ENCODE results near the gene INSC. TPM values are rescaled to one million over a fixed set of nuclear protein-coding genes. Genes with fewer than 3 reads are reported as not detected.
A peak's percentile ranks its signal among the peaks of the same experiment; 100 is the strongest.
"Not testable (repeated sequence)": the region's sequence is repeated elsewhere in the genome, so short reads cannot be mapped to it uniquely, and the experiment has no call there.

The INSC gene
- total RNA-seq (2013) = not detected
- not detected for polyA plus RNA-seq
- polyA minus RNA-seq = not detected in 2 replicates
- total RNA-seq = 0 to 0.75 (median 0) reads per million in 11 experiments

GRCh38 chr11:15114501-15115475 is at the start of gene INSC:
INSC (plus strand) TSS chr11:15114923; CDS start chr11:15149175, 34,252 bp downstream.
- no peak within 1 kb of the TSS for H2AFZ ChIP-seq (ENCODE audit: insufficient read depth, low read depth, low read length, poor library complexity, severe bottlenecking)
- WGBS (ENCODE audit: insufficient coverage) = 8% methylated on average over 33 of the region's 50 CpGs
- H3K9me3 Mint-ChIP-seq = peaks cover 0 to 11% (median 1%) of the 10 kb centered on the region in 7 donors
- no peak within 1 kb of the TSS for H3K27ac ChIP-seq (ENCODE audit: low read depth in 1 of 2, low read length in 2 of 2)
- no peak within 1 kb of the TSS for H3K4me3 ChIP-seq (replicated peaks in 1 of 3; ENCODE audit: low read depth in 2 of 3, low read length in 3 of 3)
- H3K79me2 ChIP-seq (ENCODE audit: insufficient read depth, low read length) = no peaks in the 10 kb centered on the region
- no peak for DNase-seq
- no peaks in the 10 kb centered on the region for H3K36me3 ChIP-seq (replicated peaks in 1 of 2; ENCODE audit: control insufficient read depth in 1 of 2, insufficient read depth in 2 of 2, low read length in 2 of 2)
- H3K27ac Mint-ChIP-seq = no peak within 1 kb of the TSS
- peaks cover 13 to 30% (median 19%) of the 10 kb centered on the region in 3 donors for H3K27me3 Mint-ChIP-seq (ENCODE audit: low read depth in 3 of 3)
- H3K9me3 ChIP-seq (replicated peaks in 1 of 2; ENCODE audit: control insufficient read depth in 1 of 2, insufficient read depth in 1 of 2, low read length in 2 of 2) = no peaks in the 10 kb centered on the region
- H3K9ac ChIP-seq (ENCODE audit: insufficient read depth, low read length, poor library complexity, severe bottlenecking) = peak within 1 kb of the TSS; percentile 8
- peaks cover 14 to 16% of the 10 kb centered on the region in 2 donors for H3K4me1 ChIP-seq (ENCODE audit: control insufficient read depth in 1 of 2, insufficient read depth in 2 of 2, low read length in 2 of 2)
- H3K4me3 Mint-ChIP-seq = peak within 1 kb of the TSS; percentile 54 to 79
- H3K4me2 ChIP-seq (replicated peaks; ENCODE audit: extremely low read depth, low read length, poor library complexity, severe bottlenecking) = peak within 1 kb of the TSS; percentile 44
- H3K36me3 Mint-ChIP-seq = no peaks in the 10 kb centered on the region
- H3K4me1 Mint-ChIP-seq = peaks cover 23% of the 10 kb centered on the region
- H4K20me1 ChIP-seq (ENCODE audit: insufficient read depth, low read length) = no peaks in the 10 kb centered on the region
- intact Hi-C loops (cut with micrococcal nuclease) = no loop called here
- peaks cover 3 to 23% of the 10 kb centered on the region in 2 donors for H3K27me3 ChIP-seq (ENCODE audit: control insufficient read depth in 2 of 2, insufficient read depth in 2 of 2, low read length in 2 of 2)
- TF ChIP-seq CTCF (IDR thresholded peaks at IDR 0.05) = no peak

GRCh38 chr11:15069751-15070150 is 45.0 kb upstream of the INSC start:
- H3K27me3 Mint-ChIP-seq (ENCODE audit: low read depth in 3 of 3) = peaks cover 24 to 34% (median 33%) of the 10 kb centered on the region in 3 donors

More at GRCh38 chr11:15069751-15070150, 45.0 kb upstream of the INSC start:
- H3K4me1 ChIP-seq (ENCODE audit: control insufficient read depth in 1 of 2, insufficient read depth in 2 of 2, low read length in 2 of 2) = peaks cover 9 to 11% of the 10 kb centered on the region in 2 donors
- H3K4me3 ChIP-seq (replicated peaks in 1 of 3; ENCODE audit: low read depth in 2 of 3, low read length in 3 of 3); H3K4me3 Mint-ChIP-seq; H3K36me3 Mint-ChIP-seq; H3K4me2 ChIP-seq (replicated peaks; ENCODE audit: extremely low read depth, low read length, poor library complexity, severe bottlenecking); intact Hi-C loops (cut with micrococcal nuclease); H4K20me1 ChIP-seq (ENCODE audit: insufficient read depth, low read length); H3K27ac Mint-ChIP-seq; H2AFZ ChIP-seq (ENCODE audit: insufficient read depth, low read depth, low read length, poor library complexity, severe bottlenecking); H3K79me2 ChIP-seq (ENCODE audit: insufficient read depth, low read length); DNase-seq; H3K9ac ChIP-seq (ENCODE audit: insufficient read depth, low read length, poor library complexity, severe bottlenecking); H3K27ac ChIP-seq (ENCODE audit: low read depth in 1 of 2, low read length in 2 of 2); H3K36me3 ChIP-seq (replicated peaks in 1 of 2; ENCODE audit: control insufficient read depth in 1 of 2, insufficient read depth in 2 of 2, low read length in 2 of 2): not testable (repeated sequence)
- peaks cover 16 to 26% of the 10 kb centered on the region in 2 donors for H3K9me3 ChIP-seq (replicated peaks in 1 of 2; ENCODE audit: control insufficient read depth in 1 of 2, insufficient read depth in 1 of 2, low read length in 2 of 2)
- H3K27me3 ChIP-seq (ENCODE audit: control insufficient read depth in 2 of 2, insufficient read depth in 2 of 2, low read length in 2 of 2) = peaks cover 3 to 29% of the 10 kb centered on the region in 2 donors
- 100% methylated on average over 1 of the region's 7 CpGs for WGBS (ENCODE audit: insufficient coverage)
- peaks cover 8 to 35% (median 30%) of the 10 kb centered on the region in 7 donors for H3K9me3 Mint-ChIP-seq
- peaks cover 16% of the 10 kb centered on the region for H3K4me1 Mint-ChIP-seq

Measured in CD14-positive monocyte (primary cell).